Right hindlimb (tissue), 1 donor: ENCODE data around the gene TMEM218.
"Not testable (repeated sequence)": the region's sequence is repeated elsewhere in the genome, so short reads cannot be mapped to it uniquely, and the experiment has no call there.

ENCODE experiments used
- DNase-seq: peaks from one replicate; pipeline ENCODE4 v3.0.0-alpha.2; 2018

Gene TMEM218

DNA sequence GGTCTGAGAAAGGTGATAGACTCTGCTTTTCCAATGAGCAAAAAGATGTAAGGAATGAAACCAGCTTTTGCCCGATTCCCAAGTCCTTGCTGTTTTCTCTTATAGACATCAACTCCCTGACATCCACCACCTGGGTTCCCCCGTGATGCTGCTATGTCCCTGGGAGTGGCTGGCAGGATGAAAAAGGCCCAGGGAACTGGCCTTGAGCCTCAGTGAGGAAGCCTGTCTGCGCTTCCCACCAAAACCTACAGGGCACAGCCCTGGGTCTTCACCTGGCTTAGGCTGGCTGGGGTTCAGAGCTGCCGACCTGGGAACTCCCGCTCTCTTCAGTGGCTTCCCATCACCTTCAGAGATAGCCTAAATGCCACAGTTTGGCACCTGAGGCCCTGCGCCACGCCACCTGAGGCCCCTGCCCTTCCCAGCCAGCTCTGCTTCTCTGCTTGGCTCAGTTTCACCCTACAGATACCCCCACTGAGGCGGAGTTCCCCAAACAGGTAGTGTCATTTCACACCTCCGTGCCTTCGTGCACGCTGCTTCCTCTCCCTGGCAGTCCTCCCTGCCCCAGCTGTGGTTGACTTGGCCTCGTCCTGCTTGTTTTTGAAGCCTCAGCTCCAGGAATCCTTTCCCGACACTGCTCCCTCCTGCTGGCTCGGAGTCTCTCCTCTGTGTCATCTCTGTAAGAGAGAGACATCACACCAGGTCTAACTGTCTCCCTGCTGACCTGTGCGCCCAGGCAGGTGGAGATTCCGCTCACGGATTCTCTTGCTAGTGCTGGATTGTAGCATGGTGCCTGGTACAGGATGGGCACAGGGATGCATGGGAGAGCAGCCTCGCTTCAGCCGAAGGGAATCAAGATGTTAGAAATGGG is 37.6 kb downstream of the TMEM218 start:
- no peak for DNase-seq

DNA sequence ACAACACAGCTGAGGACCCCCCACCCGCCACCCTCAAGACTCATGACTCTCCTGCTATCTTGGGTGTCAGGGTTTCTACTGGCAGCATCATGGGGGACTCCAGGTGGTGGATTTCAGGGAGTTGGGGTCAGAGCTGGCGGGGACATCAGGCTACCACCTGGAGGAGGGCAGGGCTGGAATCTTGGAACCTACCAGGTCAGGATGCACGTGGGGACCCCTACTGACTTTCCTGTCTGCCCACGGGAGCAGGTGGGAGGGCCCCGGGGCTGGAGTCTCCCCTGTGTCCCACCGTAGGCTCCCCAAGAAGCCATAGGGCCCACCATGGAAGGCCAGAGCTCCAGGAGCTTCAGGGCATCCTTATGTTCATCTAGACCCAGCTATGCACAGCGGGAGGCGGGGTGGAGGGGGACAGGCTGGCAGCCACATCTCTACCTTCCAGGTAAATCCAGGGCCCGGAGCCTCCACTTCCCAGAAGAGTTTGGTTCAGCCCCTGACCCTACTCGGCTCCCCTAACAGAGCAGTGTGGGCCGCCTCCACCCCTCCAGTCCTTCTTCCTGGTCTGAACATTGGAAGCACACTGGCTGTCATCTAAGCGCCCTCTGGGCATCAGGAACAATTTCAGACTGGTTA is 38.4 kb downstream of the TMEM218 start:
- peak; percentile 15 for DNase-seq

DNA sequence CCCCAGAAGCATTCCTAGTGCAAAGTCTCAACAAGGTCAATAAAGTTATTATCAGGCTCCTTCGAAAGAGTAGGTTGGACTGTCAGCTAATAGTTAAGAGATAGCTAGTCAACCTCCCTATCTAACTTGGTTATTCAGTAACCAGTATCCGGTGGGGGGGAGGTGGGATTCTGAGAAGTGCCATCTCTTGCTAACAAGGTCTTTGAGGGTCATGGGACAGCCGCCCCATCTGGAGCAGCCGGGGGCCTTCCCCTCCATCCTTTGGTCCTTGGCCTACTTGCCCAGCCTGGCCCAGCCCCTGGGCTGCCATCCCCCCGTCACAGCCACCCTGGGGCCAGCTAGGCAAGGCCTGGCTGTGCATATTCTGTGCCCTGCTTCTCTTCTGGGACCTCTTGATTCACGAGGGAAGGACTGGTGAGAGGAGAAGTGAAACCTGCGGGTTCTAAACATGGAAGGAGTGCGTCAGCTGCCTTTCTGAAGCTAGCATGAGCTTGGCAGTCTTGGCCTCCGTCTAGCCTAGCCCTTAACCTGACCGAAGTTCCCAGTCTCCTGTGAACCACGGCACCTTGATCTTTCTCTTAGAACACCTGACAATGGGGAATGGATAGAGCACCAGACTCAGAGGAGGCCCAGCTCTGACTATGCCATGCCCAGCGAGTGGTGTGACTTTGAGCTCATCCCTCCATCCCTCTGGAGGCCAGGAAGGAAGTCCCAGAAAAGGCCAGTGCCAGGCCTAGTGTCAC is 39.0 kb downstream of the TMEM218 start:
- DNase-seq = peak; percentile 16

DNA sequence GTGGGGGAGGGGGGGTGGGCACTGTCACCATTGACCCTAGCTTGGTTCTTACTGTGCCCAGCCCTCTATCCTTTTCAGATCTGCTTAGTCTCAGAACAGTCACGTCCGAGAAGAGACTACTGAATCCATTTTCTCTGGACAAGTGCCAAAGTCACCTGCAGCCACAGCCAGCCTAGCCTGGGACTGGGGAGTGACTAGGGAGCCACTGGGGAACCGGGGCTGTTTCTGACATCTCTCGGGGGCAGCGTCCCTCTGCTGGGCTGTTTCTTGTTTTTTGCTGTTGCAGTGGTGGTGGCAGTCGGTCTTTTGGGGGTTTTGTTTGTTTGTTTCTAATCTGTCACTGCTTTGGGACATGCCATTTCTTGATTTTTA is 39.6 kb downstream of the TMEM218 start:
- no peak for DNase-seq

DNA sequence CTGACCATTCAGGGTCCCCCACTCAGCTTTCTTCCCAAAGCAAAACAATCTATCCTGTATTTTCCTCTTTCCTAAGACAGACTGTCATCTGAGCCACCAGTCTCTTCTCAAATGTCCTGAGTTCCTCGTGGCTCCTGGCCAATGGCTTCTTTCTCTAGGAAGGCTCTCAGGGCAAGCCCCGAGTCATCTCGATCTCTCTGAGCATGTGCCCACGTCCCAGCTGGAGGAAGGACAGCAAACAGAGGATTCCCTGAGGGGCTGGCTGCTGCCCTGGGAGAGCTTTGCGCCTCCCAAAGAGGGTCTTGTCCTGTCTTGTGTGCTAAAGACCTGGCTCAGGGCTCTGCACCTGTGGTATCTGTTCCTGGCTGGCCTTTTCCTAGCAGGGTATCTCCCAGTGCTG is 40.0 kb downstream of the TMEM218 start:
- DNase-seq = peak; percentile 17

DNA sequence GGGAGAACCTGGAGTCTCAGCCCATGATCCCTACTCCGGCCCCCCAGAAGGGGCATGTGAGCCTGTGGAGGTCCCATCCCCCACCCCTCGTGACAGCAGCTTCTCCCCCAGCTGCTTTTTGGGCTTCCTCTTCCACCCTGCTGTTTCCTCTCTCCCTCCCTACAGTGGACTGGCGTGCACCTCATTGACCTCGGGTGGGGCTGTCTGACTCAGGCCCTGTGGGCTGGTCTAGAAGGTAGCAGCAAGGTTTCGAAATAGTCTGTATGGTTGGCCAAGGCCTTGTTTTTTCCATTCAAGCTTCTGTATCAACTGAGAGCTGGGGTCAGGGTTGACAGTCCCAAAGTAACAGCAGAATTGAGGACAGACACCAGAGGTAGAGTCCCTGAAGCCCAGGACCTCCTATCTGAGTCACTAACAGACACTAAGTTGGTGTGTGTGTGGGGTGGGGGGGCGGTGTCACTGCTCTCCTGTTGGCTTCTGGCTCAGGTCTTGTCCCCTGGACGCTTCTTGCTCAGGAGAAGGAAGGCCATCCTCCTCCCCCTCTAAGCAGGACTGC is 40.6 kb downstream of the TMEM218 start:
- peak; percentile 44 for DNase-seq

DNA sequence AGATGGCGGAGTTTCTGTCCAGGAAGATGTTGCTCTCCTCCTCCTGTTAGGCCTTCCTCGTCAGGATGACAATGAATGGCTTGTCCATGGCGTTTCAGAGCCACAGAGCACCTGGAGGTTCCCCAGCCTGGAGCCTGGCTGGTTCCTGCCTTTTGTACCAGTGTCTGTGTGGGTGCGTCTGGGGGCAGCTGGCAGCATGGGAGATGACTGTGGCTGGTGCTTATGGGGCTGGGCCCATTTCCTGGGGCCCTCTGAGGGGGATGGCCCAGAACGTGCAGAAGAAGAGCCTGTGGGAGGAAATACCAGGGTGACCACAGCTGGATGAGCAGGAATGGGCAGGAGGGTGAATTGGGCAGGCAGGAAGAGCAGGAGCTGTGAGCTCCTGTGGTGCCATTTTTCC is 41.6 kb downstream of the TMEM218 start:
- DNase-seq = peak; percentile 13

DNA sequence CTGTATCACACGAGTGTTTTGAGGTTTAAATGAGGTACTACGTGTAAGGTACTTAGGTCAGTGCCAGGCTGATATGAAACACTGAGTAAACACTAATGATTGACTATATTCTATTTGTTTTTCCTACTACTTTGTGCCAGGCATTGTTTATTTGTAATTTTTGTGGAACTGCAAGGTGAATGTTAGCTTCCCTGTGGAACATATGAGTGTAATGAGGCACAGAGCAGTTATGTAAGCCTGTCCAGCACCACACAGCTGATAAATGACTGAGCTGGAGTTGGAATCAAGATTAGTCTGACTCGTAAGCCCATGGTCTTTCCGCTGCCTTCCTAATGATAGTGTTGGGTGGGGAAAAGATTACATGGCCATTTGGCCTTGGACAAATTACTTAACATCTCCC is 42.4 kb downstream of the TMEM218 start:
- no peak for DNase-seq

DNA sequence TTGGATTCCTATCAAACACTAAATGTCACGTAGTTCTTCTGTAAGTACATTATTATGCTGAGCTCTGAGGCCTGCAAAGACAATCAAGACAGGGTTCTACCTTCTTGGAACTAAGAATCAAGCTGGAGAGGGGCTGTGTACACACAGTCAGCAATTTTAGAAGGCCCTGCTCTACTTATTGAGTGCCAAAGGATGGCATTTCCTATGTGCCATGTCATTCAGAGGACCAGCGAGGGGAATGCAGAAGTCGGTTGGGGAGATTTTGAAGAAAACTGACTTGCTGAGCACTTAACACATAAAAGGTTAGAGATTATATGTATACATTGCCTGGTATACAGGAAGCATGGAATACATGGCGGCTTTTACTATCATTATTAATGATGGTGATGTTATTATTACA is 43.1 kb downstream of the TMEM218 start:
- DNase-seq = no peak

DNA sequence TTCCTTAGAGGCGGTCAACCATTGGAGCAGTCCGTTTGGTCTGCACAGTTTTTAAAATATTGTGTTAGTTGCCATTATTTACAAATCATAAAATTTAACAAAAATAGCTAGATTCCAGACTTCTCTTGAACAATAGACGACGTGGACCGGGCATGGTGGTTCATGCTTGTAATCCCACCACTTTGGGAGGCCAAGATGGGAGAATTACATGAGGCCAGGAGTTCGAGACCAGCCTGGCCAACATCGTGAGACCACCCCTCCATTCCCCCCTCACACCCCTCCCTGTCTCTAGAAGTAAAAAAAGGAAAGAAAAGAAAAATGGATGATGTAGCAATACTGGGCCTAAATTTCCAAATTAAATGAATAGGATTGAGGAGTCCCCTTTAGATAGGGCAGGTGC is 47.4 kb downstream of the TMEM218 start:
- DNase-seq = no peak

DNA sequence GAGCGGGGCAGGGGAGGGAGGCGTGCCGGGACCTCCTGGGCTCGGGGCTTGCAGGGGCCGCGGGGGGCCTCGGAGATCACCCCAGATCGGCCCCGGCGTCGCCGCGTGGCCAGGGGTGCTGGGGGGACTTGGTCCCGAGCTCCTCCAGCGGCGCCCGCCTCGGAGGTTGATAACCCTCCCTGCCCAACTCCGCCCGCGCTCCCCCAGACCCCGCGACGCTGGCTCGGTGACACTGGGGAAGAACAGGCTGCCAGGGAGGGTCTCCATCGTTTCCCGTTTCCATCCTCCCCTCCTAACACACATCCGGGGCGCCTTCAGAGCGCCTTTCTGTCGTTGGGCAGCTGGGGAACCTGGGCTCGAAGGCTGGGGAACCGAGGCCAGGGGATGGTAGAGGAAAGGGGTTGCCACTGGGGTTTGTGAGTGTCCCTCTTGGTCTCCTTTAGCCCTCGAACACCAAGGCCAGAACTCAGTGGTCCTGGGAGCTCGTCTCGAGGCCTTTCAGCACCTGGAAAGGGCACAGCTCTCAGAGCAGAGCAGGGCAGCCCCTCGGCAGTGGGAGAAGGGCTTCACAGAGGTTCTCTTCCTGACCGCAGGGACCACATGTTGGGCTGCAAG is 47.9 kb downstream of the TMEM218 start:
- DNase-seq = peak; percentile 26

DNA sequence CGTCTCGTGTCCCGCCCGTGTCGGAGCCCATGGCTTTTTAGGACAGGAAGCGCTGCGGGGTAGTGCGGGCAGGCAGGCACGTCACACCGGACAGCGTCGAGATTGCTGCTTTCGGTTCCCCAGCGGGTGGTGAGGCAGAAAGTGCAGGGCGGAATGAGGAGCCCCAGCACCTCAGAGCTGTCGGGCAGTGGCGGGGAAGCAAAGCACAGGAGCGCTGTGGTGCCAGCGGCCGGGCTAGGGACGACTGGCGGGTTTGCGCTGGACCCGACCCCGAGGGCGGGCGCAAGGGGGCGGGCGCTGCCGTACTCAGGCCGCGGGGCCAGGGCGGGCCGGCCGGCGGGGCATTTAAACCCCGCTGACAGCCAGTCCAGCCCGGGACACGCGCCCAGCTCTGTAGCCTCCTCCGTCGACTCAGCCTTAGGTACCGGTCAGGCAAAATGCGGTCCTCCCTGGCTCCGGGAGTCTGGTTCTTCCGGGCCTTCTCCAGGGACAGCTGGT is 48.4 kb downstream of the TMEM218 start, which contains the start of gene SLC37A2:
Gene SLC37A2 (plus strand): TSS at position 375 of the 498 bp plus-strand sequence. CDS start 63 bp downstream, at position 438.
- DNase-seq = peak; percentile 71

DNA sequence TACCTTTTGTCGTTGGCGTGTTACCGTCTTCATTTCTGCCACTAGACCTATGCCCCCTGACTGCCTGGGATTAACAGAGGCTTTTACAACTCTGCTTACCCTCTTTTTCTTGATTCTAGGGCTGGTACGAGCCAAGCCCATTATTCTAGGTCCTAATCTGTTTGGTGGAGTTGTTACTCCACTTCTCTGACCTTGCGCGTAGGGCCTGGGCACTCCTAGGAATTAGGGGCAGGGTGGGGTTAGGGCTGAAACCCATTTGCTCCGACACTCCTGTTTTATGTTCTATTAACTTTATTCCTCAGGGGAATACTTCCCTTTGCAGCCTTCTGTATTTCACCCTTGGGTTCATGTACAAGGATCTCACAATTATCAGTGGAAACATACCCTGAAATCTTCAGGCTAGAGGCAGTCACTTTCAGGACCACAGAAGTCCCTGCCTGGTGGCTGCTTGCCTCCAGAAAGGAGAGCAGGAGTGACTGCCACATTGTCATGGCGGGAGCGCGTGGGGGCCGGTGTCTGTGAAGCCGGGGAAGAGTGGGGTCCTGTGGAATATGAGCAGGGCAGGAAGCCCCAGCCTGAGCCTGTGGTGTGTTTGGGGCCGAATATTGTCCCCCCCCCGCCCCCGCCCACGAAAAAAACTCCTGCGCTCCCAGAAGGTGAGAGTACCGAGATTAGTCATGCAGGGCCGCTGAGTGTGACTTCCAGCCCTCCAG is 49.1 kb downstream of the TMEM218 start:
- no peak for DNase-seq

DNA sequence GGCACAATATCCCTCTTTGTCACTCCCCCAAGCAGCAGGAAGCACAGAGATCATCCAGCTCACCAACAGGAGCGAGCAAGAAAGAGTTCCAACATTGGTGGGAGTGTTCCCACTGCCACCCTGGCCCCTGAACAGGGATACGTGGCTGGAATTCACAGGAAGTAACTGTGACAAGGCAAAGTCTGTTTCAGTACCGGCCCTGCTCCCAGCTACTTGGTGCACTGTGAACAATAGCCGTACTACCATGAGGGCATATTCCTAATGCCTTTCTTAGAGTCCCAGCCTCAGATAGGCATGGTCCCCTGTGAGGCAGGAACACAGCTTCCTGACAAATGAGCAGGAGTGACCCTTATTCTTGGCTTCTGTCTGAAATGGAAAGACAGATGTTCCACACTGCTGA is 50.1 kb downstream of the TMEM218 start:
- no peak for DNase-seq

DNA sequence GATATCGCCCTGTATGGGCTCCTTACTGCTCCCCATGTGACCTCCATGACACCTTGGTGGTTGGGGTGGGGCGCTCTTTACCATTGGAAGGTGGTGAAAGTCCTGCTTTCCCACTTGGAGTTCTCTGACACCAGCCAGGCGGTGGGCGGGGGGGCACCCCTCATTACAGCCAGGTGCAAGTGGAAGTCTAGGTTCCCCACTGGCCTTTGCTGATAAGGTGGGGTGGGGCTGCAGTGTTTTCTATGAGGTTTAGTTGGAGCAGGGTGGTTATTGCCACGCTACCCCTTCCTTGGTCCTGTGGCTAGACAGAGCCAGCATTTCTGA is 53.8 kb downstream of the TMEM218 start:
- DNase-seq = no peak

DNA sequence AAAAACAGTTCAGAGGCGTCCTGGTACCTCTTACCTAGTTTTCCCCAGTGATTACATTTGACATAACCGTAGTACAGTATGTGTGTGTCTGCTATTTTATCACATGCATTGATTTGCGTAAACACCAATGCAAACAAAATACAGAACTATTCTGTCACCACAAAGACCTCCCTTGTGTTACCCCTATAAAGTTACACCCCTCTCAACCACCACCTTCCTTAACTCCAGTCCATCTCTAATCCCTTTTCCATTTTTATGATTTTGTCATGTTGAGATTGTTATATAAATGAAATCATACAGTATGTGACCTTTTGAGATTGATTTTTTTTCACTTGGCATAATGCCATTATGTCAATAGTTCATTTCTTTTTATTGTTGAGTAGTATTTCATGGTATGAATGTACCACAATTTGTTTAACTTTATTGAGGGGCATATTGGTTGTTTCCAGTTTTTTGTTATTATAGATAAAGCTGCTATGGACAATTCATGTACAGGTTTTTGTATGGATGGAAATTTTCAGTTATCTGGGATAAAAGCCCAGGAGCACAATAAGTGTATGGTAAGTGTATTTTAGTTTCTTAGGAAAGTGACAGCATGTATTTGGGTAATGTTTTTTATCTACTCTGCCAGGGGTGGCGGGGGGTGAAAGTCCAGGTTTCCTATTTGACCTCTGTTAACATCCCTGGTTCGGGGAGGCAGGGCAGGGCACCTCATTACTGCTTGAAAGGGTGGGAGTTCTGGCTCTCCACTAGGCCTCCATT is 54.3 kb downstream of the TMEM218 start:
- no peak for DNase-seq

DNA sequence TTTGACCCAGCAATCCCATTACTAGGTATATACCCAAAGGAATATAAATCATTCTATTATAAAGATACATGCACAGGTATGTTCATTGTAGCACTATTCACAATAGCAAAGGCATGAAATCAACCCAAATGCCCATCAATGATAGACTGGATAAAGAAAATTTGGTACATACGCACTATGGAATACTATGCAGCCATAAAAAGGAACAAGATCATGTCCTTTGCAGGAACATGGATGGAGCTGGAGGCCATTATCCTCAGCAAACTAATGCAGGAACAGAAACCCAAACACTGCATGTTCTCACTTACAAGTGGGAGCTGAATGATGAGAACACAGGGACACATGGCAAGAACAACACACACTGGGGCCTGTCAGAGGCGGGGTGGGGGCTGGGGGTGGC is 55.3 kb downstream of the TMEM218 start:
- DNase-seq = not testable (repeated sequence)

DNA sequence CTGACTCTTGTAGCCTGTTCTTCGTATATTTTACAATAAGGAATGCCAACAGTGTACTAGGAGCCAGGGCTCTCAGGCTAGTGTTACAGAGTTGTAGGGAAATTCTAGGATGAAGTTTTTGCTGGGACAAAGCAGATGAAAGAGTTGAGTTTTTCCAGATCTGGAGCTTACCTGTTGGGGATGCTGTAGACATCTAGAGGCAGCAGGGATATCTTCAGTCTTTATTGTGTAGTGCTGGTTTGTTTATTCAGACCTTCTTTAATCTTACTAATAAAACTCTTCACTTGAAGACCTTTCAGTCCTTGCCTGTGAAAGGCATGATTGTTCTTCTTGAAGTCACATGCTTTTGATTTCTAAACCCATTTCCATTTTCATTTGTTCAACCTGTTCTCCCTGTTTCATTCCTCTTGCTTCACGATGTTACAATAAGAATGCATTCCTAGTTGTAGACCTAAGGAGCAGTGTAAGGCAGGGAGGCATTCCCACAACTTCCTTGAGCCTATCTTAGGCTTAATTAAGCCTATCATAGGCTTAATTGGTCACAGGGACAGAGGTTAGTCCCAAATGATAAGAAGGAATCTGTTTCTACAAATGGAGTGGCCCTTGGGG is 56.2 kb downstream of the TMEM218 start:
- no peak for DNase-seq

DNA sequence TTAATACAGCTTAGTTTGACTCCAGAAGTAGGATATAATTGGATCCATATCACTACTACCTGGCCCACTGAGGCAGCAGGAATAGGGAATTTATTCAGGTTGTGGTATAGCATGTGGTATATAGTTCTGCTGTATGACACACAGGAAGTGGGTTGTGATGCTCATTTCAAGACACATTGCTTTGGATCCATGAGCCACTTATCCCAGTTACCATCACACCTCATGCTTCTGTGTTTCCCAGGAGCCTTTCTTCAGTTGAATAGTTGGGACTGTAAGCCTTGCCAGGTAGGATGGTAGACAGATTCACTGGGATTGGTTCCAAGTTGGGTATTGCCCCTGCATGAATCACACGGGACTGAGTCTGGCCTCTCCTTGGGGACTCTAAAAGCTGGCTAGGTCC is 58.3 kb downstream of the TMEM218 start:
- no peak for DNase-seq

DNA sequence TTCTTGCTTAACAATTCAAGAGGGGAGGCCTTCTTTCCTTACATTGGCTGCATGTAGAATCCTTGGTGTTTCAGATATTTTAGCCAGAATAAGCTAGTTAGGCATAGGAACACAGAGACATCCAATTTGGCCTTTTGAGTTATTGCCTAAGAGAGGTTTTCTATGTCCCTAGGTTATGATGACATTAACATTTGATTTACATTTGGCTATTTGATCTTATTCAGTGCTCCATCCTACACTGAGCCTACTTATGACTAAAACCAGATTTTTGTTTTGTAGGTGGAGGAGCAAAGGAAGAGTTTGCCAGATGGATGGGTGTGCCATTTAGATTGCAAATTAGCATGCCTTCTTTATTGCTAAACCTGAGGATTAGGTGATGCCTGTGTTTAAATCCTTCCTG is 59.4 kb downstream of the TMEM218 start:
- no peak for DNase-seq
